GM18858 (cell line): ENCODE data around the gene MBD5.

ENCODE experiments used
- ATAC-seq: cut with Tn5 transposase; IDR thresholded peaks from one replicate; pipeline ENCODE4 v1.9.1; 2021; ENCODE audit not compliant: unreplicated experiment

The MBD5 gene

GRCh38 chr2:148300544-148300943 is 279.7 kb downstream of the MBD5 start:
- ATAC-seq: no peak

- no peak for ATAC-seq
Observed at GRCh38 chr2:148301362-148301761, 280.5 kb downstream of the MBD5 start.

- no peak for ATAC-seq
Observed at GRCh38 chr2:148302526-148302925, 281.6 kb downstream of the MBD5 start.

DNA sequence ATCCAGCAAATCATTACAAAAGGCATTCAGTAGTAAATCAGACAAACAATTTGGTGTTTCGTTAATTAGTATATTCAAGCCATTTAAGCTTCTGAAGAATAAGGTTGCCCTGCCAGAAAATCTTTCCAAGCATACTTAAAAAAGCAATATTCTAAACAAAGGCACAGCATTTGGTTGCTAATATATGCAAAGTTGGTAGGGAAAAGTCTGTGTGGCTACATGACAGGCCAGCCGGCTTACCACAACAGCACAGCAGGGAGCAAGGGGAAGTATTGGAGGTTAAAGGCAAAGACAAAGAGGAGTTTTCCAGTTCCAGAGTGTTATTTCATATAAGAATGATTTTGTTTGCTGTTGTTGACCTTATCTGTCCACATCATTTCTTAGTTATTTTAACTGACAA is 282.3 kb downstream of the MBD5 start:
- ATAC-seq: no peak

- ATAC-seq: no peak
Observed at GRCh38 chr2:148305476-148305875, 284.6 kb downstream of the MBD5 start.

- ATAC-seq: no peak
Observed at GRCh38 chr2:148306027-148306426, 285.1 kb downstream of the MBD5 start.

- no peak for ATAC-seq
Observed at GRCh38 chr2:148317598-148317997, 296.7 kb downstream of the MBD5 start.

DNA sequence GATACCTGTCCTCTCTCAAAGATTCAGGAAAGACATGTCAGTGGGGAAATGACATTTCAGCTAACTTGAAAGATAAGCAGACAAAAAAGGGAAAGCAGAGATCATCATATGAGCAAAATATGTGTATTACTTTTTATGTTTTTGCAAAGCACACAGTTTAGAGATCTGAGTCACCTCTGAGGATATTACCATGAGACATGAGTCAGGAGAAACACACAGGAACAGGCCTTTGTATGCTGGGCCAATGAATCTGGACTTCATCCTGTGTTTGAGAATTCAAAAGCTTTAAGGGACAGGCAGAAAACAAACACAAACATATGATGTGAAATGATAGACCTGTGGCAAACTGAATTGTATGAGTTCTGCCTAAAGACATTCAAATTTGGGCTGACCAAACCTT is 317.6 kb downstream of the MBD5 start:
- ATAC-seq: no peak

DNA sequence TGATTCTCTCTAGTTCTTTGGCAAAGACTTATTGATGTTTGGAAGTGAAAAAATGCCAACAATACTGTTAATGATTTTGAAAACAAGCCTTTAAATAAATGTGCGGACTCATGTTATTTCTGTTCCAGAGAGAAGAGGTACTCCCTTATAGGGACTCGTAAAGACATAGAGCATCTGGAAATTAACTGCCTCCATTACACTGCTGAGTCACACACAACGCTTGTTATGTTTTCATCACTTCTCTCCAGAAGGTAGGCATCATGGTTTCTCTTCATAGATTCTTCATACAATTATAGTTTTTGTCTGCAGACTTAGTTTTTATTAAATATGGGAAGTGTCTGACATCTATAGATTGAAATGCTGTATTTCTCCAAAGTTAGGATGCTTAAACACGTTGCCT is 321.2 kb downstream of the MBD5 start:
- no peak for ATAC-seq

- no peak for ATAC-seq
Observed at GRCh38 chr2:148350199-148350598, 329.3 kb downstream of the MBD5 start.

DNA sequence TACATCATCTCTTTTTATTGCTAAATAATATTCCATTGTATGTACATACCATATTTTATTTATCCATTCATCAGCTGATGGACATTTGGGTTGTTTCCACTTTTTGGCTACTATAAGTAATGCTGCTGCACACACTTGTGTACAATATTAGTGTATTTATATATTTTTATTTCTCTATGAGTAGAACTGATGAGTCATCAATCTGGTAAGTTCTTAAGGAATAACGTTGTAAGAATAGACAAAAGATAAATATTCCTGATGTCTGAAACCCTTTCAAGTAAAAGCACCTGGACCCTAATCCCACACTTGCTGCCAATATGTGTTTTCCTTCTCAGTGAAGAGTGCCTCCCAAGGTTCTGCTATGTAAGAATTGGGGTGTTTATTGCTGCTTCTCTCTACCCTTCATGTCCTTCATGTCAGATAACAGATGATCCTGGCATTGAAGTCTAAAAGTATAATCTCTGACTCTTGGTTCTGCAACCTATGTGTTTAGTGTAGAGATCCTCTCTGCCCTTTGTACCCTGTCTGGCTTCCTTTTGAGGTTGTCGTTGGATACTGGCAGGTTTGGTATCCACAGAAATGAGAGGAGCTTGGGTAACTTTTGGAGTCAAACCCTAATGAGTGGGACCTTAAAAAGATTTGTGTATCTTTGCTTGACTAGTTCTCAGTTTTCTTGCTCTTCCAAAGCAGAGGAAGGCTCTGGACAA is 330.7 kb downstream of the MBD5 start:
- no peak for ATAC-seq

- no peak for ATAC-seq
Observed at GRCh38 chr2:148358375-148358774, 337.5 kb downstream of the MBD5 start.

GRCh38 chr2:148360662-148361061 is 339.8 kb downstream of the MBD5 start:
- no peak for ATAC-seq

DNA sequence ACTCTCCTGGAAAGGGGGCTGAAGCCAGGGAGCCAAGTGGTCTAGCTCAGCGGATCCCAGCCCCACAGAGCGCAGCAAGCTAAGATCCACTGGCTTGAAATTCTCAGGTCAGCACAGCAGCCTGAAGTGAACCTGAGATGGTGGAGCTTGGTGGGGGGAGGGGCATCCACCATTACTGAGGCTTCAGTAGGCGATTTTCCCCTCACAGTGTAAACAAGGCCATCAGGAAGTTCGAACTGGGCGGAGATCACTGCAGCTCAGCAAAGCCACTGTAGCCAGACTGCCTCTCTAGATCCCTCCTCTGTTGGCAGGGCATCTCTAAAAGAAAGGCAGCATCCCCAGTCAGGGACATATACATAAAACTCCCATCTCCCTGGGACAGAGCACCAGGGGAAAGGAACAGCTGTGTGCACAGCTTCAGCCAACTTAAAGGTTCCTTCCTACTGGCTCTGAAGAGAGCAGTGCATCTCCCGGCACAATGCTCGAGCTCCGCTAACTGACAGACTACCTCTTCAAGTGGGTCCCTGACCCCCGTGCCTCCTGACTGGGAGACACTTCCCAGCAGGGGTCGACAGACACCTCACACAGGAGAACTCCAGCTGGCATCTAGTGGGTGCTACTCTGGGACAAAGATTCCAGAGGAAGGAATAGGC is 341.4 kb downstream of the MBD5 start:
- no peak for ATAC-seq

GRCh38 chr2:148375214-148375613 is 354.3 kb downstream of the MBD5 start:
- no peak for ATAC-seq

- no peak for ATAC-seq
Observed at GRCh38 chr2:148391324-148391723, 370.4 kb downstream of the MBD5 start.

DNA sequence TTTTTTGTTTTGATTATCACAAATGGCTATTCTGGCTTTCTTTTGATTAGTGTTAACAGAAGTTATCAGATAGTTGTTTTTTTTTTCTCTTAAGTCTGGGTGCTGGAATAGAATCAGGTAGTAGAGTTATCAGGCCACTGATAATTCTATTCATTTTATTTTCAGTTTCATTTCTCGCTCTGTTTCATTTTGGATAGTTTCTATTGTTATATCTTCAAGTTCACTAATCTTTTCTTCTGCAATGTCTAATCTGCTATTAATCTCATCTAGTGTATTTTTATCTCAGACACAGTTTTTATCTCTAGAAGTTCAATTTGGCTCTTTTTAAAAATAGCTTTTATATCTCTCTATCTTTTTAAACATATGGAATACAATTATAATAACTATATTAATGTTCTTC is 381.9 kb downstream of the MBD5 start:
- no peak for ATAC-seq

- no peak for ATAC-seq
Observed at GRCh38 chr2:148410899-148411298, 390.0 kb downstream of the MBD5 start.

- ATAC-seq: no peak
Observed at GRCh38 chr2:148416248-148416647, 395.4 kb downstream of the MBD5 start.

- no peak for ATAC-seq
Observed at GRCh38 chr2:148430101-148430500, 409.2 kb downstream of the MBD5 start.

- ATAC-seq: no peak
Observed at GRCh38 chr2:148447877-148448276, 427.0 kb downstream of the MBD5 start.

DNA sequence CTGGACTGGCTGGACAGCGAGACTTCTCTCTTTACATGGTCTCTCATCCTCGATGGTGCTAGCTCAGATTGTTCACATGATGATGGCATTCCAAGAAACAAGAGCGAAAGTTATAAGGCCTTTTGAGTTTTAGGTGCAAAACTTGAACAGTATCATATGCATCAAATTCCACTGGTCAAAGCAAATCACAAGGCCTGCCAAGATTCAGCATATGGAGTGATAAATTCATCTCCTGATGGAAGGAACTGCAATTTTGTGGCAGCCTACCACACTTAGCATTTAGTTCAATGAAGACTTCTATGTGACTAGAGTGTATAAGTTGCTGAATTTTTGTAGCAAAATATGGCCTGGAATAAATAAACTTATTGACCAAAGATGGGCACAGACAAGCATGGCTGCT is 429.6 kb downstream of the MBD5 start:
- ATAC-seq: no peak

GRCh38 chr2:148451046-148451445 is 430.2 kb downstream of the MBD5 start:
- no peak for ATAC-seq
